K562 (cell line): ENCODE measurements around the gene LY6G6D. TPM values are rescaled to one million over a fixed set of nuclear protein-coding genes. Genes with fewer than 3 reads are reported as not detected.

ENCODE experiments used
- ARID2 ChIP-seq: fragments of 450-650 bp; IDR thresholded peaks from 2 replicates; pipeline ENCODE4 v1.6.1; 2017; ENCODE audit warnings: antibody characterized with exemption, mild to moderate bottlenecking
- ETS1 ChIP-seq: conservative IDR thresholded peaks from 2 replicates; pipeline ENCODE4 v1.6.1; 2011; ENCODE audit warnings: low read depth, mild to moderate bottlenecking, low read length; ENCODE audit not compliant: control insufficient read depth
- GTF3C2 ChIP-seq: IDR thresholded peaks from 3 replicates; pipeline ENCODE4 v1.6.1; 2011; ENCODE audit warnings: borderline replicate concordance, mild to moderate bottlenecking, moderate library complexity; ENCODE audit not compliant: insufficient read length; ENCODE audit errors: extremely low read depth
- HOXB6 ChIP-seq: fragments of 250-450 bp; sonication (Bioruptor Pico); IDR thresholded peaks from 2 replicates; pipeline ENCODE4 v1.5.1; 2022; ENCODE audit warnings: mild to moderate bottlenecking, borderline replicate concordance
- KDM4B ChIP-seq, 2 experiments: fragments of 450-650 bp in 1 of 2; sonication (generic) in 1 of 2; IDR thresholded peaks; 2 replicates each; pipeline ENCODE4 v1.6.1; 2016 to 2017; ENCODE audit warnings: borderline replicate concordance in 2 of 2, antibody characterized with exemption in 1 of 2, low read depth in 1 of 2, mild to moderate bottlenecking in 1 of 2
- KLF16 ChIP-seq: IDR thresholded peaks from 2 replicates; pipeline ENCODE4 v1.6.1; 2016; ENCODE audit warnings: antibody characterized with exemption
- MECOM ChIP-seq: fragments of 250-450 bp; sonication (Bioruptor Pico); IDR thresholded peaks from 2 replicates; pipeline ENCODE4 v1.8.0; 2022; ENCODE audit warnings: inconsistent platforms
- MTF1 ChIP-seq: fragments of 250-450 bp; sonication (Bioruptor Pico); IDR thresholded peaks from 2 replicates; pipeline ENCODE4 v1.9.0; 2021; ENCODE audit warnings: moderate library complexity, mild to moderate bottlenecking, inconsistent platforms, borderline replicate concordance
- PPARD ChIP-seq: fragments of 250-450 bp; sonication (Bioruptor Pico); IDR thresholded peaks from 2 replicates; pipeline ENCODE4 v1.8.0; 2022; ENCODE audit warnings: inconsistent platforms, mild to moderate bottlenecking, moderate library complexity
- PTRF ChIP-seq: fragments of 450-650 bp; IDR thresholded peaks from 2 replicates; pipeline ENCODE4 v1.6.1; 2016; ENCODE audit warnings: mild to moderate bottlenecking, missing genetic modification characterization, missing compliant biosample characterization
- RFX7 ChIP-seq: fragments of 250-450 bp; sonication (Bioruptor Pico); IDR thresholded peaks from 2 replicates; pipeline ENCODE4 v1.5.1; 2021; ENCODE audit warnings: mild to moderate bottlenecking
- SETDB1 ChIP-seq: IDR thresholded peaks from one replicate; pipeline ENCODE4 v1.6.1; 2012; ENCODE audit warnings: low read length, control low read depth, inconsistent platforms
- SMARCB1 ChIP-seq: IDR thresholded peaks from 2 replicates; pipeline ENCODE4 v1.6.1; 2011; ENCODE audit warnings: improper control_type of control experiment, low read depth; ENCODE audit not compliant: insufficient read length
- SOX6 ChIP-seq: fragments of 450-650 bp; IDR thresholded peaks from 2 replicates; pipeline ENCODE4 v1.6.1; 2014; ENCODE audit warnings: mild to moderate bottlenecking
- TEAD4 ChIP-seq, 2 experiments: sonication (generic) in 1 of 2; formaldehyde crosslinking in 1 of 2; IDR thresholded peaks; 2 replicates each; pipeline versions ENCODE4 v1.6.1 to v1.8.0; 2012 to 2022; ENCODE audit warnings: borderline replicate concordance in 1 of 2, inconsistent platforms in 1 of 2, low read length in 1 of 2, mild to moderate bottlenecking in 1 of 2, missing genetic modification reagents in 1 of 2
- TFE3 ChIP-seq: fragments of 450-650 bp; formaldehyde crosslinking; IDR thresholded peaks from 2 replicates; pipeline ENCODE4 v1.4.0; 2020; ENCODE audit warnings: mild to moderate bottlenecking, mixed read lengths
- ZNF445 ChIP-seq: fragments of 250-450 bp; sonication (Bioruptor Pico); IDR thresholded peaks from 2 replicates; pipeline ENCODE4 v1.4.0; 2020; ENCODE audit warnings: low read depth, mild to moderate bottlenecking, moderate library complexity
- ZNF77 ChIP-seq: fragments of 250-450 bp; sonication (Bioruptor Pico); IDR thresholded peaks from 2 replicates; pipeline ENCODE4 v1.5.0; 2020
- polyA plus RNA-seq, 8 experiments: library from polyadenylated mRNA; depleted of rRNA in 4 of 8; stranded (reverse) in 5 of 8; unstranded in 3 of 8; fragments of >200 nt; fragmentation: Nextera tagmentation in 2 of 8; fragmentation: Illumina TruSeq in 1 of 8; extraction: Ambion mirVana in 2 of 8; extraction: Trizol in 1 of 8; gene quantifications; 2 replicates each; pipeline versions ENCODE4 v1.2.1 to v1.2.3, GENCODE V29; 2011 to 2014; ENCODE audit warnings: inconsistent platforms in 1 of 8, missing spikeins in 1 of 8
- total RNA-seq, 7 experiments: library from RNA; depleted of rRNA in 6 of 7; stranded (reverse); fragments of >200 nt in 6 of 7; fragmentation: Illumina TruSeq in 2 of 7; extraction: Trizol in 2 of 7; gene quantifications; 2 replicates each; pipeline versions ENCODE4 v1.2.1 to v1.2.3, GENCODE V29; 2011 to 2021; ENCODE audit warnings: low replicate concordance in 1 of 7
- TF ChIP-seq, protein P1 (sequence below): fragments of 450-650 bp; formaldehyde crosslinking; IDR thresholded peaks from 2 replicates; pipeline ENCODE4 v1.4.0; 2020; ENCODE audit warnings: mild to moderate bottlenecking
- TF ChIP-seq, protein P2 (sequence below): IDR thresholded peaks from 2 replicates; pipeline ENCODE4 v1.6.1; 2014; ENCODE audit warnings: antibody characterized with exemption

LY6G6D gene
- total and polyA plus RNA-seq, 9 of the 15 experiments (the other 6 are each of a cell fraction or from before 2014, with no cell fraction given), result 0.30 to 0.38 TPM; not detected in 7

GRCh38 chr6:31729979-31730630 lies 15.0 kb downstream of the LY6G6D start (continued):
- TF ChIP-seq TFE3 (CRISPR knock-in tag) (peak; percentile 84), ETS1 (peak; percentile 71; the same call in 1 of the 2 replicates), GTF3C2 (no peak), ZNF77 (peak; percentile 98), HOXB6 (CRISPR knock-in tag) (peak; percentile 72), SOX6 (no peak), PPARD (CRISPR knock-in tag) (peak; percentile 61; the same call in 1 of the 2 replicates), SETDB1 (peak; percentile 68), PTRF (no peak), RFX7 (CRISPR knock-in tag) (peak; percentile 90), ZNF445 (CRISPR knock-in tag) (peak; percentile 97), KDM4B (IDR thresholded peaks at IDR 0.05; ENCODE audit: borderline replicate concordance in 2 of 2, low read depth in 1 of 2) (no peak), SMARCB1 (no peak), TEAD4 (IDR thresholded peaks at IDR 0.05; ENCODE audit: low read length) (no peak), TEAD4 (CRISPR knock-in tag; IDR thresholded peaks at IDR 0.05; ENCODE audit: borderline replicate concordance) (no peak), KLF16 (no peak), ARID2 (peak; percentile 53; the same call in 1 of the 2 replicates), MECOM (CRISPR knock-in tag) (0 out of 2 replicates have a peak, but pooled peaks have one; percentile 62), MTF1 (CRISPR knock-in tag) (no peak)
- TF ChIP-seq, protein P1, sequence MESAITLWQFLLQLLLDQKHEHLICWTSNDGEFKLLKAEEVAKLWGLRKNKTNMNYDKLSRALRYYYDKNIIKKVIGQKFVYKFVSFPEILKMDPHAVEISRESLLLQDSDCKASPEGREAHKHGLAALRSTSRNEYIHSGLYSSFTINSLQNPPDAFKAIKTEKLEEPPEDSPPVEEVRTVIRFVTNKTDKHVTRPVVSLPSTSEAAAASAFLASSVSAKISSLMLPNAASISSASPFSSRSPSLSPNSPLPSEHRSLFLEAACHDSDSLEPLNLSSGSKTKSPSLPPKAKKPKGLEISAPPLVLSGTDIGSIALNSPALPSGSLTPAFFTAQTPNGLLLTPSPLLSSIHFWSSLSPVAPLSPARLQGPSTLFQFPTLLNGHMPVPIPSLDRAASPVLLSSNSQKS, result peak; percentile 96
- TF ChIP-seq, protein P2, sequence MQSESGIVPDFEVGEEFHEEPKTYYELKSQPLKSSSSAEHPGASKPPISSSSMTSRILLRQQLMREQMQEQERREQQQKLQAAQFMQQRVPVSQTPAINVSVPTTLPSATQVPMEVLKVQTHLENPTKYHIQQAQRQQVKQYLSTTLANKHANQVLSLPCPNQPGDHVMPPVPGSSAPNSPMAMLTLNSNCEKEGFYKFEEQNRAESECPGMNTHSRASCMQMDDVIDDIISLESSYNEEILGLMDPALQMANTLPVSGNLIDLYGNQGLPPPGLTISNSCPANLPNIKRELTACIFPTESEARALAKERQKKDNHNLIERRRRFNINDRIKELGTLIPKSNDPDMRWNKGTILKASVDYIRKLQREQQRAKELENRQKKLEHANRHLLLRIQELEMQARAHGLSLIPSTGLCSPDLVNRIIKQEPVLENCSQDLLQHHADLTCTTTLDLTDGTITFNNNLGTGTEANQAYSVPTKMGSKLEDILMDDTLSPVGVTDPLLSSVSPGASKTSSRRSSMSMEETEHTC, result no peak
